ENCODE data around the gene ALDH1L2.

ALDH1L2 gene

GRCh38 chr12:104994336-104994735, 89.9 kb downstream of the ALDH1L2 start:
- ChIA-PET POLR2A (interaction anchor here (1.3 kb wide), 1 partner anchor 8 kb away, joined by 3 read pairs; the partner anchor contains the start of gene NOPCHAP1), CTCF (interaction anchor here (0.5 kb wide), 1 partner anchor 15 kb away, joined by 3 read pairs; no protein-coding TSS in a partner anchor)
- Histone ChIP-seq H3K36me3 (ENCODE audit: control insufficient read depth in 2 of 2, insufficient read depth in 1 of 2, low read length in 2 of 2) (peaks cover 33 to 94% of the 10 kb centered on the region in 2 experiments), H3K4me1 (ENCODE audit: control insufficient read depth, insufficient read depth, low read length) (no peaks in the 10 kb centered on the region), H3K4me3 (ENCODE audit: low read depth, low read length) (no peak overlapping the region), H3K9me3 (ENCODE audit: control insufficient read depth, insufficient read depth, low read depth, low read length) (no peaks in the 10 kb centered on the region), H3K27ac (ENCODE audit: extremely low read depth, low read depth, low read length) (no peak overlapping the region)
- TF ChIP-seq ZNF394 (tag by site-specific recombination; IDR thresholded peaks at IDR 0.05; ENCODE audit: borderline replicate concordance) (no peak), ZNF621 (tag by site-specific recombination; IDR thresholded peaks at IDR 0.05) (no peak), ZNF677 (tag by site-specific recombination; IDR thresholded peaks at IDR 0.05) (no peak), ZNF792 (tag by site-specific recombination; IDR thresholded peaks at IDR 0.05) (no peak), ZSCAN16 (tag by site-specific recombination; IDR thresholded peaks at IDR 0.05) (no peak), RBAK (tag by site-specific recombination; IDR thresholded peaks at IDR 0.05) (no peak), SALL2 (tag by site-specific recombination; IDR thresholded peaks at IDR 0.05; ENCODE audit: borderline replicate concordance) (no peak), ZNF510 (tag by site-specific recombination; IDR thresholded peaks at IDR 0.05; ENCODE audit: insufficient replicate concordance) (no peak), ZNF350 (tag by site-specific recombination; IDR thresholded peaks at IDR 0.05) (no peak), ZNF341 (tag by site-specific recombination; IDR thresholded peaks at IDR 0.05; ENCODE audit: low read depth) (no peak), ZNF629 (tag by site-specific recombination; IDR thresholded peaks at IDR 0.05) (no peak), ZNF311 (tag by site-specific recombination; IDR thresholded peaks at IDR 0.05; ENCODE audit: borderline replicate concordance) (no peak), GLIS1 (tag by site-specific recombination; IDR thresholded peaks at IDR 0.05) (no peak), ZNF837 (tag by site-specific recombination; IDR thresholded peaks at IDR 0.05) (no peak), ZNF37A (tag by site-specific recombination; IDR thresholded peaks at IDR 0.05) (no peak), GLI2 (tag by site-specific recombination; IDR thresholded peaks at IDR 0.05; ENCODE audit: borderline replicate concordance, low read depth) (no peak), ZNF157 (tag by site-specific recombination; IDR thresholded peaks at IDR 0.05) (no peak), ZFHX2 (tag by site-specific recombination; conservative IDR thresholded peaks at IDR 0.05) (no peak)
- TF ChIP-seq, protein P1, sequence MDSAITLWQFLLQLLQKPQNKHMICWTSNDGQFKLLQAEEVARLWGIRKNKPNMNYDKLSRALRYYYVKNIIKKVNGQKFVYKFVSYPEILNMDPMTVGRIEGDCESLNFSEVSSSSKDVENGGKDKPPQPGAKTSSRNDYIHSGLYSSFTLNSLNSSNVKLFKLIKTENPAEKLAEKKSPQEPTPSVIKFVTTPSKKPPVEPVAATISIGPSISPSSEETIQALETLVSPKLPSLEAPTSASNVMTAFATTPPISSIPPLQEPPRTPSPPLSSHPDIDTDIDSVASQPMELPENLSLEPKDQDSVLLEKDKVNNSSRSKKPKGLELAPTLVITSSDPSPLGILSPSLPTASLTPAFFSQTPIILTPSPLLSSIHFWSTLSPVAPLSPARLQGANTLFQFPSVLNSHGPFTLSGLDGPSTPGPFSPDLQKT (IDR thresholded peaks at IDR 0.05; ENCODE audit: borderline replicate concordance, low read depth, low read length) = no peak
- TF ChIP-seq, protein P2, sequence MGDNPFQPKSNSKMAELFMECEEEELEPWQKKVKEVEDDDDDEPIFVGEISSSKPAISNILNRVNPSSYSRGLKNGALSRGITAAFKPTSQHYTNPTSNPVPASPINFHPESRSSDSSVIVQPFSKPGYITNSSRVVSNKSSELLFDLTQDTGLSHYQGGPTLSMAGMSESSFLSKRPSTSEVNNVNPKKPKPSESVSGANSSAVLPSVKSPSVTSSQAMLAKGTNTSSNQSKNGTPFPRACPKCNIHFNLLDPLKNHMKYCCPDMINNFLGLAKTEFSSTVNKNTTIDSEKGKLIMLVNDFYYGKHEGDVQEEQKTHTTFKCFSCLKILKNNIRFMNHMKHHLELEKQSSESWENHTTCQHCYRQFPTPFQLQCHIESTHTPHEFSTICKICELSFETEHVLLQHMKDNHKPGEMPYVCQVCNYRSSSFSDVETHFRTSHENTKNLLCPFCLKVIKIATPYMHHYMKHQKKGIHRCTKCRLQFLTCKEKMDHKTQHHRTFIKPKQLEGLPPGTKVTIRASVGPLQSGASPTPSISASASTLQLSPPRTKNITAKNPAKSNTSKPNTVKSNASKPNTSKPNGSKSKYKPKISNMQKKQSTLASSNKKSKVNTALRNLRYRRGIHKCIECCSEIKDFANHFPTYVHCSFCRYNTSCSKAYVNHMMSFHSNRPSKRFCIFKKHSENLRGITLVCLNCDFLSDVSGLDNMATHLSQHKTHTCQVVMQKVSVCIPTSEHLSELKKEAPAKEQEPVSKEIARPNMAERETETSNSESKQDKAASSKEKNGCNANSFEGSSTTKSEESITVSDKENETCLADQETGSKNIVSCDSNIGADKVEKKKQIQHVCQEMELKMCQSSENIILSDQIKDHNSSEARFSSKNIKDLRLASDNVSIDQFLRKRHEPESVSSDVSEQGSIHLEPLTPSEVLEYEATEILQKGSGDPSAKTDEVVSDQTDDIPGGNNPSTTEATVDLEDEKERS (tag by site-specific recombination; IDR thresholded peaks at IDR 0.05) = no peak

- H3K9me3 ChIP-seq (ENCODE audit: control insufficient read depth, insufficient read depth, low read depth, low read length) = no peaks in the 10 kb centered on the region
- no peaks in the 10 kb centered on the region for H3K4me1 ChIP-seq (ENCODE audit: control insufficient read depth, insufficient read depth, low read length)
- H3K4me3 ChIP-seq (ENCODE audit: low read depth, low read length) = no peak overlapping the region
- POLR2A ChIA-PET = no interaction called here
- H3K27ac ChIP-seq (ENCODE audit: extremely low read depth, low read depth, low read length) = no peak overlapping the region
- CTCF ChIA-PET = no interaction called here
- peaks cover 33 to 84% of the 10 kb centered on the region in 2 experiments for H3K36me3 ChIP-seq (ENCODE audit: control insufficient read depth in 2 of 2, insufficient read depth in 1 of 2, low read length in 2 of 2)
- TF ChIP-seq ZBTB10 (tag by site-specific recombination; IDR thresholded peaks at IDR 0.05) (no peak), SP7 (tag by site-specific recombination; IDR thresholded peaks at IDR 0.05) (no peak), ZNF394 (tag by site-specific recombination; IDR thresholded peaks at IDR 0.05; ENCODE audit: borderline replicate concordance) (no peak), EGR2 (tag by site-specific recombination; IDR thresholded peaks at IDR 0.05; ENCODE audit: low read depth) (no peak), ZNF830 (tag by site-specific recombination; IDR thresholded peaks at IDR 0.05; ENCODE audit: low read depth) (no peak)
- TF ChIP-seq, protein P3, sequence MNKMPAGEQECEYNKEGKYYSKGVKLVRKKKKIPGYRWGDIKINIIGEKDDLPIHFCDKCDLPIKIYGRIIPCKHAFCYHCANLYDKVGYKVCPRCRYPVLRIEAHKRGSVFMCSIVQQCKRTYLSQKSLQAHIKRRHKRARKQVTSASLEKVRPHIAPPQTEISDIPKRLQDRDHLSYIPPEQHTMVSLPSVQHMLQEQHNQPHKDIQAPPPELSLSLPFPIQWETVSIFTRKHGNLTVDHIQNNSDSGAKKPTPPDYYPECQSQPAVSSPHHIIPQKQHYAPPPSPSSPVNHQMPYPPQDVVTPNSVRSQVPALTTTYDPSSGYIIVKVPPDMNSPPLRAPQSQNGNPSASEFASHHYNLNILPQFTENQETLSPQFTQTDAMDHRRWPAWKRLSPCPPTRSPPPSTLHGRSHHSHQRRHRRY (tag by site-specific recombination; IDR thresholded peaks at IDR 0.05) = no peak
- TF ChIP-seq, protein P4, sequence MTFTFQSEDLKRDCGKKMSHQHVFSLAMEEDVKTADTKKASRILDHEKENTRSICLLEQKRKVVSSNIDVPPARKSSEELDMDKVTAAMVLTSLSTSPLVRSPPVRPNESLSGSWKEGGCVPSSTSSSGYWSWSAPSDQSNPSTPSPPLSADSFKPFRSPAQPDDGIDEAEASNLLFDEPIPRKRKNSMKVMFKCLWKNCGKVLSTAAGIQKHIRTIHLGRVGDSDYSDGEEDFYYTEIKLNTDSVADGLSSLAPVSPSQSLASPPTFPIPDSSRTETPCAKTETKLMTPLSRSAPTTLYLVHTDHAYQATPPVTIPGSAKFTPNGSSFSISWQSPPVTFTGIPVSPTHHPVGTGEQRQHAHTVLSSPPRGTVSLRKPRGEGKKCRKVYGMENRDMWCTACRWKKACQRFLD (tag by site-specific recombination; IDR thresholded peaks at IDR 0.05) = no peak
These were observed 92.6 kb downstream of the ALDH1L2 start for GRCh38 chr12:104991565-104992128.

Data from HEK293 (cell line).